B cell (primary cell): ENCODE data around the gene TSEN2. TPM values are rescaled to one million over a fixed set of nuclear protein-coding genes. Genes with fewer than 3 reads are reported as not detected.

Experiments
- ATAC-seq: fragments of 200-7000 bp; cut with Tn5 transposase; one replicate; pipeline ENCODE4 v1.10.0; 2021; ENCODE audit warnings: low read depth, mild to moderate bottlenecking, moderate number of reproducible peaks, moderate library complexity
- CTCF ChIA-PET: fragments of 350-600 bp; sonication (Branson Sonifier 250); formaldehyde crosslinking; loops from one replicate; lab custom pipeline; 2021; ENCODE audit warnings: antibody characterized with exemption, inconsistent platforms; lab: Charles Lee
- POLR2A ChIA-PET: fragments of 350-600 bp; sonication (Branson Sonifier 250); formaldehyde crosslinking; loops from one replicate; lab custom pipeline; 2021; ENCODE audit warnings: antibody characterized with exemption; lab: Charles Lee
- DNase-seq: peaks from one replicate; pipeline ENCODE4 v3.0.0; 2013
- H2AFZ ChIP-seq: 2 replicates; pipeline ENCODE4 v1.6.1; 2012; ENCODE audit warnings: mild to moderate bottlenecking, low read depth, low read length; ENCODE audit not compliant: insufficient read depth, poor library complexity, severe bottlenecking
- H3K27ac ChIP-seq, 2 donors: 1 replicate in 1 of 2; 2 replicates in 1 of 2; pipeline ENCODE4 v1.5.1; 2012 to 2013; ENCODE audit warnings: low read length in 2 of 2, mild to moderate bottlenecking in 2 of 2, moderate library complexity in 1 of 2
- H3K27me3 ChIP-seq, 4 experiments: fragments of 200-600 bp in 1 of 4; sonication (generic) in 1 of 4; replicated peaks in 1 of 4; 1 replicate in 2 of 4; 2 replicates in 2 of 4; pipeline versions ENCODE4 v1.6.1 to v1.7.0; 2013 to 2016; ENCODE audit warnings: low read length in 3 of 4, mild to moderate bottlenecking in 2 of 4, mixed read lengths in 1 of 4, moderate library complexity in 1 of 4; ENCODE audit not compliant: insufficient read depth in 4 of 4, control insufficient read depth in 3 of 4; ENCODE audit errors: control extremely low read depth in 1 of 4
- H3K36me3 ChIP-seq, 2 experiments: replicated peaks in 1 of 2; 1 replicate in 1 of 2; 2 replicates in 1 of 2; pipeline versions ENCODE4 v1.6.1 to v1.7.1; 2013; ENCODE audit warnings: low read length in 1 of 2; ENCODE audit not compliant: insufficient read depth in 2 of 2, control insufficient read depth in 1 of 2; ENCODE audit errors: control extremely low read depth in 1 of 2, extremely low read depth in 1 of 2
- H3K4me1 ChIP-seq, 2 donors: fragments of 200-600 bp in 1 of 2; sonication (generic) in 1 of 2; 1 replicate in 1 of 2; 2 replicates in 1 of 2; pipeline versions ENCODE4 v1.5.1 to v1.6.1; 2013 to 2017; ENCODE audit warnings: low read length in 2 of 2; ENCODE audit not compliant: control insufficient read depth in 2 of 2, insufficient read depth in 2 of 2
- H3K4me2 ChIP-seq: replicated peaks from 2 replicates; pipeline ENCODE3; 2012; ENCODE audit warnings: mild to moderate bottlenecking, low read depth, low read length; ENCODE audit not compliant: poor library complexity, severe bottlenecking
- H3K4me3 ChIP-seq, 5 experiments: fragments of 200-600 bp in 1 of 5; sonication (generic) in 1 of 5; 1 replicate in 3 of 5; 2 replicates in 2 of 5; pipeline versions ENCODE4 v1.5.1 to v1.7.0; 2011 to 2016; ENCODE audit warnings: low read length in 4 of 5, mild to moderate bottlenecking in 4 of 5, low read depth in 2 of 5, control low read depth in 1 of 5, moderate library complexity in 1 of 5; ENCODE audit not compliant: insufficient read depth in 1 of 5; ENCODE audit errors: control extremely low read depth in 1 of 5, extremely low read depth in 1 of 5
- H3K79me2 ChIP-seq: fragments of 200-600 bp; sonication (generic); one replicate; pipeline ENCODE4 v1.6.0; 2016; ENCODE audit warnings: low read length; ENCODE audit not compliant: control insufficient read depth, insufficient read depth
- H3K9ac ChIP-seq: fragments of 200-600 bp; sonication (generic); 2 replicates; pipeline ENCODE4 v1.6.1; 2017; ENCODE audit warnings: mild to moderate bottlenecking, low read length, moderate library complexity
- H3K9me3 ChIP-seq, 3 donors: one replicate each; pipeline versions ENCODE4 v1.6.1 to v1.7.1; 2013; ENCODE audit warnings: low read length in 2 of 3; ENCODE audit not compliant: control insufficient read depth in 2 of 3, insufficient read depth in 1 of 3; ENCODE audit errors: control extremely low read depth in 1 of 3
- H4K20me1 ChIP-seq: 2 replicates; pipeline ENCODE4 v1.6.0; 2012; ENCODE audit warnings: mild to moderate bottlenecking, low read length; ENCODE audit not compliant: insufficient read depth, control insufficient read depth, poor library complexity, severe bottlenecking
- H3K27ac Mint-ChIP-seq: one replicate; pipeline ENCODE4 v1.8.0; 2021; ENCODE audit warnings: mixed read lengths
- H3K27me3 Mint-ChIP-seq: one replicate; pipeline ENCODE4 v1.8.0; 2021; ENCODE audit warnings: mixed read lengths
- H3K4me1 Mint-ChIP-seq: one replicate; pipeline ENCODE4 v1.8.0; 2021; ENCODE audit warnings: mixed read lengths
- H3K4me3 Mint-ChIP-seq: one replicate; pipeline ENCODE4 v1.8.0; 2021; ENCODE audit warnings: mixed read lengths
- H3K9me3 Mint-ChIP-seq: one replicate; pipeline ENCODE4 v1.8.0; 2022; ENCODE audit warnings: mixed read lengths; ENCODE audit not compliant: insufficient read depth
- CTCF ChIP-seq: fragments of 200-600 bp; IDR thresholded peaks from one replicate; pipeline ENCODE4 v1.8.0; 2022; ENCODE audit warnings: antibody characterized with exemption, mild to moderate bottlenecking
- EZH2 ChIP-seq: IDR thresholded peaks from 2 replicates; pipeline ENCODE4 v1.6.1; 2012; ENCODE audit warnings: borderline replicate concordance, low read depth, mild to moderate bottlenecking, moderate library complexity, low read length; ENCODE audit not compliant: insufficient read depth, poor library complexity, severe bottlenecking
- WGBS: methylation state at CpG from one replicate; pipeline ENCODE4 v1.1.5; 2013; ENCODE audit warnings: missing lambda C conversion rate; ENCODE audit not compliant: insufficient coverage; 5-methylcytosine and 5-hydroxymethylcytosine counted together
- intact Hi-C: fragments of 100-400 bp; cut with micrococcal nuclease; formaldehyde crosslinking; loops from one replicate; pipeline ENCODE4 v1.10.0; 2022
- polyA plus RNA-seq: library from polyadenylated mRNA; depleted of rRNA; stranded (reverse); fragments of >200 nt; gene quantifications from 2 replicates; pipeline ENCODE4 v1.2.3, GENCODE V29; 2012
- total RNA-seq, 2 donors: library from RNA; stranded (reverse); fragments of 120-200 nt in 1 of 2; gene quantifications; 1 replicate in 1 of 2; 2 replicates in 1 of 2; pipeline versions ENCODE4 v1.2.3 to v1.2.4, GENCODE V29; 2013 to 2022

Gene TSEN2
- total and polyA plus RNA-seq, 2 donors (not counting 1 experiment from before 2014, with no cell fraction given) = 13.4 to 17.6 TPM

DNA sequence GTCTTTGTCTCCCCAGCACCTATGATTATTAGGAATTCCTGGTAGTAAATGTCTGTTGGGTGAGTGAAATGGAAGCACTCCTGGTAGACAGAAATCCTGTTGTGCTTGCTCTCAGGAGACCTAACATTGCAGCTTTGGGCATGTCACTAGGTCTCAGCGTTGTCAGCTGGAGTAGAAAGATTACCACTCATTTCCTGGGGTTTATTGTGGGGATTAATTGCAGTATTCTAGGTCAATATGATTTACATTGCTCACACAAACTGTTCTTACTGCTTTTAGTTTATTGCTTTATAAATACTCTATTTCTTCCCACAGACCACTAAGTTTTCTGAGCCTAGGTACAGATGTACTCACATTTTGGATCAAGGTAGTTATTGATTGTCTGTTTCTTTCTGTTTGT lies 5.1 kb downstream of the TSEN2 start:
- Histone ChIP-seq H2AFZ (no peak overlapping the region), H3K4me1 (peaks cover 8 to 12% of the 10 kb centered on the region in 2 donors), H3K9ac (no peak overlapping the region), H3K36me3 (peaks cover 0 to 20% of the 10 kb centered on the region in 2 experiments), H3K27me3 (no peaks in the 10 kb centered on the region), H3K27ac (no peak overlapping the region), H3K9me3 (no peaks in the 10 kb centered on the region), H4K20me1 (no peaks in the 10 kb centered on the region), H3K4me2 (no peak overlapping the region), H3K4me3 (no peak overlapping the region), H3K79me2 (peaks cover 14% of the 10 kb centered on the region)
- no peak for DNase-seq
- H3K27me3 Mint-ChIP-seq = no peaks in the 10 kb centered on the region
- no peak for ATAC-seq
- H3K4me3 Mint-ChIP-seq = no peak overlapping the region
- intact Hi-C loops = no loop called here
- TF ChIP-seq EZH2 (no peak), CTCF (no peak)
- ChIA-PET CTCF (no interaction called here), POLR2A (no interaction called here)
- no peaks in the 10 kb centered on the region for H3K9me3 Mint-ChIP-seq
- WGBS = no CpG with 5 or more reads among the region's 1 CpG
- H3K4me1 Mint-ChIP-seq = peaks cover 13% of the 10 kb centered on the region
- no peak overlapping the region for H3K27ac Mint-ChIP-seq

- 100% methylated on average over 2 of the region's 4 CpGs for WGBS
- H3K4me1 ChIP-seq = peaks cover 7 to 8% of the 10 kb centered on the region in 2 donors
- H3K4me3 Mint-ChIP-seq = no peak overlapping the region
Measured at GRCh38 chr3:12489832-12490231, 5.6 kb downstream of the TSEN2 start.

More at GRCh38 chr3:12489832-12490231, 5.6 kb downstream of the TSEN2 start:
- H3K27ac Mint-ChIP-seq = no peak overlapping the region
- H2AFZ ChIP-seq = no peak overlapping the region
- no peak overlapping the region for H3K4me2 ChIP-seq
- no peak overlapping the region for H3K27ac ChIP-seq
- no peaks in the 10 kb centered on the region for H3K27me3 Mint-ChIP-seq
- no peaks in the 10 kb centered on the region for H3K9me3 ChIP-seq
- TF ChIP-seq EZH2 = no peak
- no peak for TF ChIP-seq CTCF
- peaks cover 11% of the 10 kb centered on the region for H3K79me2 ChIP-seq
- no peaks in the 10 kb centered on the region for H4K20me1 ChIP-seq
- H3K9me3 Mint-ChIP-seq = no peaks in the 10 kb centered on the region
- intact Hi-C loops = no loop called here
- no peak for ATAC-seq
- no peak overlapping the region for H3K9ac ChIP-seq
- peaks cover 10% of the 10 kb centered on the region for H3K4me1 Mint-ChIP-seq
- ChIA-PET CTCF (no interaction called here), POLR2A (no interaction called here)
- H3K27me3 ChIP-seq = no peaks in the 10 kb centered on the region
- no peak for DNase-seq
- H3K36me3 ChIP-seq = peaks cover 0 to 20% of the 10 kb centered on the region in 2 experiments
- no peak overlapping the region for H3K4me3 ChIP-seq
